Left ventricle myocardium inferior (tissue), 1 donor: ENCODE results near the gene ADAMTS2. TPM values are rescaled to one million over a fixed set of nuclear protein-coding genes. Genes with fewer than 3 reads are reported as not detected.

Experiments used
- DNase-seq: peaks from one replicate; pipeline ENCODE4 v3.0.0-alpha.2; 2020
- H3K27ac ChIP-seq: fragments of 200-600 bp; replicated peaks from 2 replicates; pipeline ENCODE4 v1.8.0; 2021
- H3K27me3 ChIP-seq: fragments of 200-600 bp; 2 replicates; pipeline ENCODE4 v1.8.0; 2021; ENCODE audit warnings: low read depth
- H3K36me3 ChIP-seq: fragments of 200-600 bp; 2 replicates; pipeline ENCODE4 v1.8.0; 2021
- H3K4me1 ChIP-seq: fragments of 200-600 bp; 2 replicates; pipeline ENCODE4 v1.8.0; 2021
- H3K4me3 ChIP-seq: fragments of 200-600 bp; 2 replicates; pipeline ENCODE4 v1.8.0; 2021; ENCODE audit warnings: mild to moderate bottlenecking, moderate library complexity
- H3K9me3 ChIP-seq: fragments of 200-600 bp; replicated peaks from 2 replicates; pipeline ENCODE4 v1.8.0; 2021
- CTCF ChIP-seq: fragments of 200-600 bp; IDR thresholded peaks from 2 replicates; pipeline ENCODE4 v1.8.0; 2021; ENCODE audit warnings: antibody characterized with exemption, mild to moderate bottlenecking, borderline replicate concordance
- intact Hi-C: fragments of 100-400 bp; cut with micrococcal nuclease; formaldehyde crosslinking; loops from one replicate; pipeline ENCODE4 v1.11.0; 2022
- total RNA-seq: library from RNA; stranded (reverse); fragmentation: NEBNext Ultra II Directional; extraction: Animal tissue kit (Norgen Biotek cat#: 25700); gene quantifications from one replicate; pipeline ENCODE4 v1.2.1, GENCODE V29; 2021
- donor health status: DM: no; HTN: yes; CAD: no; lungs with severe emphysema.

Gene ADAMTS2
- total RNA-seq, 1 donor from 2014 or later: 4.6 TPM

- no peak overlapping the region for H3K4me3 ChIP-seq
- intact Hi-C loops: no loop called here
- DNase-seq: no peak
Measured at GRCh38 chr5:179298181-179298993, 46.9 kb downstream of the ADAMTS2 start.

DNA sequence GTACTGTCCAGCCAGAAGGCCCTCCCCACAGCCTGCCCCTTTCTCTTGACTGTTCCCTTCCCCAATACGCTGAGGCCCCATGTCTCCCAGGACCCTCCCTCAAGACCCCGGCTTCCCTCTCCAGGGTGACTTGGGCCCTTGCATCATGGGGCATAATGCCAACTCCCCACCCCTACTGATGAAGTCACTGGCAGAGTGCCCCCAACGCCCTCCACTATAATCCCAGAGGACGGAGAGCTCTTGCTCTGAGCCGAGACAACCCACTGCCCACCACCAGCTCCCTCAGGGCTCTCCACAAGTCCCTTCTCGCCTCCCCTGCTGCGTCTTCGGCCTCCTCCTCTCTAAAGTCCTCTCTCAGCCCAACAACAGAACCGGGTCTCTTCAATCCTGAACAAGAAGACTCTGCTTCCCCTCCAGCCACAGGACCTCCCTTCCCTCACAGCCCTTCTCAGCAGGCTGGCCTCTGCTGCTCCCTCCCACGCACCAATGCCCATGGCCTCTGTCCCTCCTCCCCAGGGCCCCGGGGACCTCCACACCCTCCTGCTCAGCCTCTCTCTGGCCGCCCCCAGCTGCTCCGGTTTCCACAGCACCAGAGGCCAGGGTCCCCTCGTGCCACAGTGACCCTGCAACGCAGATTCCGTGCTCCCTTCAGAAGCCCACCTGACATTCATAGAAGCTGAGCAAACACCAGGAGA lies 47.6 kb downstream of the ADAMTS2 start:
- Histone ChIP-seq H3K9me3 (peaks cover 6% of the 10 kb centered on the region), H3K4me3 (no peak overlapping the region), H3K27ac (no peak overlapping the region), H3K36me3 (no peaks in the 10 kb centered on the region), H3K27me3 (peaks cover 28% of the 10 kb centered on the region), H3K4me1 (peaks cover 11% of the 10 kb centered on the region)
- TF ChIP-seq CTCF: no peak
- intact Hi-C loops: no loop called here
- no peak for DNase-seq

More at GRCh38 chr5:179298181-179298993, 46.9 kb downstream of the ADAMTS2 start:
- no peaks in the 10 kb centered on the region for H3K36me3 ChIP-seq
- H3K9me3 ChIP-seq: peaks cover 6% of the 10 kb centered on the region
- H3K4me1 ChIP-seq: peaks cover 11% of the 10 kb centered on the region
- H3K27me3 ChIP-seq: peaks cover 28% of the 10 kb centered on the region
- TF ChIP-seq CTCF: no peak
- H3K27ac ChIP-seq: no peak overlapping the region

DNA sequence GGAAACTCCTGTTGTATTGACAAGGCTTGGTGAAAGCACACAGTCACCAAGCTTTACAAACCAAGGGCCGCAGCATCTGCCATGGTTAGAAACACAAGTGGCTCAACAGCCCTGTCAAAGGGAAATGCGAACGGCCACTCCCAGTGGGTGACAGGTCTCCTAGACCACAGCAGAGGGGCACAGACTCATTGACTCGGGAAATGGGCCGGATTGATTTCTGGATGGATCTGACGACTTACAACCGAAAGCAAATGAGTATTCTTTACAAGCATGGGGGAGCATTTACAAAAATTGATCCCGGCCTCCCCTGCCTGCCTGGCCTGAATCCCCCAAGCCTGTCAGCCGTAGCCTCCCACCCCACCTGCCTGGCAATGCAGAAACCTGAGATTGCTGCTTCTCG lies 48.2 kb downstream of the ADAMTS2 start:
- Histone ChIP-seq H3K36me3 (no peaks in the 10 kb centered on the region), H3K9me3 (peaks cover 6% of the 10 kb centered on the region), H3K27me3 (peaks cover 28% of the 10 kb centered on the region), H3K27ac (no peak overlapping the region), H3K4me1 (peaks cover 11% of the 10 kb centered on the region), H3K4me3 (no peak overlapping the region)
- no peak for DNase-seq
- no peak for TF ChIP-seq CTCF
- intact Hi-C loops: no loop called here

GRCh38 chr5:179296150-179296821 lies 49.0 kb downstream of the ADAMTS2 start:
- no peak for TF ChIP-seq CTCF
- peaks cover 11% of the 10 kb centered on the region for H3K4me1 ChIP-seq
- H3K27ac ChIP-seq: no peak overlapping the region
- H3K27me3 ChIP-seq: peaks cover 21% of the 10 kb centered on the region
- DNase-seq: no peak
- no peak overlapping the region for H3K4me3 ChIP-seq
- peaks cover 6% of the 10 kb centered on the region for H3K9me3 ChIP-seq
- no peaks in the 10 kb centered on the region for H3K36me3 ChIP-seq
- intact Hi-C loops: no loop called here

DNA sequence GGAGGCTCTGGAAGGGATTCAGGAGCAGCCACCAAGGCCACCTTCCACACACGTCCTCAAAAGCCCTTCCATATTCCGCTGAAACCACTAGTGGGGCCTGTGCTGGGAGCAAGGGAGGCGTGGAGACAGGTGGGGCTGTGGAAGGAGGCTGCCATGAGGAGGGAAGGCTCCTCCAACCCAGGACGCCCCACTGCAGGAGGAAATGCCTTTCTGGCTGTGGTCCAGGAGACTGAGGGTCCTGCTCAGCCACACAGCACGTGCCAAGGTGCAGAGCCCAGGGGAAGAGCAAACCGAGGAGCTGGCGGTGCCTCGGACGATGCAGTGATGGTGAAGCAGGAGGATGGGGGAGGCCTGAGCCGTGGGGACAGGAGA lies 49.5 kb downstream of the ADAMTS2 start:
- Histone ChIP-seq H3K27me3 (peaks cover 16% of the 10 kb centered on the region), H3K4me3 (no peak overlapping the region), H3K9me3 (peaks cover 6% of the 10 kb centered on the region), H3K27ac (no peak overlapping the region), H3K36me3 (no peaks in the 10 kb centered on the region), H3K4me1 (peaks cover 11% of the 10 kb centered on the region)
- no peak for DNase-seq
- no peak for TF ChIP-seq CTCF
- intact Hi-C loops: no loop called here
